Stimulated activated CD4-positive, alpha-beta T cell treated with anti-CD3 and anti-CD28 coated beads, Interleukin-15, amount 100 ng/mL, for 24 hours (primary cell): ENCODE results near the gene AGPAT2.
"Not testable (repeated sequence)": the region's sequence is repeated elsewhere in the genome, so short reads cannot be mapped to it uniquely, and the experiment has no call there.

ENCODE experiments used
- DNase-seq: peaks from one replicate; pipeline ENCODE4 v3.0.0-alpha.2; 2020

Gene AGPAT2

DNA sequence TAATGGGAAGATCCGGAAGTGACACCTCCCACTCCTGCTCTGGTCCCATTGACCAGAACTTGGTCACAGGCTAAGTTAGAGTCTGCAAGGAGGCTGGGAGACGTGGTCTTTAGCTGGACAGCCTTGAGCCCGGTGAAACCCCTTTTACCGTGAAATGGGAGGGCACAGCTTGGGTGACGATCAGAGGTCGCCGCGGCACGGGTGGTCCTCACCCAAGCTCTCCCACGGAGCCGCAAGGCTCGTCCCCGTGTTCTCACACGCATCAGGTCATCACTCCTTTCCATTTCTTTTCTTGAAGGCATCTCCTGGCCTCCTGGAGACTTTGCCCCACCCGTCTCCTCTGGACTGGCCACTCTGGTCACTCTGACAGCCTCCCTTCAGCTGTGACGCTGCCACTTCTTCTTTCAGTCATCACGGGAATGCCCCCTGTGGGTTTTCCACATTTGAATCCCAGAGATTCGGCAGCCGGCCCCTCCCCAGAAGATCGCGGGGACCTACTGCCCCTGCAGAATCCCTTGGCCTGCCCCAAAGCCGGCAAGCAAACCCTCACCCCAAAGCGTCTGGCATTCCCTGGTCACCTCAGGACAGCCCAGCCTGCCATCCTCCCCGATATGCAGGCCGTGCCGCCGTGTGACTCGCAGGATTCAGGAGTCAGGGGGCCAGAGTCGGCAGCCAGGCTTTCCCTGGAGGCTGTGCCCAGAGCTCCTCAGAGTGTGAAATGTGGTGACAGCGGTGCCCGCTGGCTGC, 43.5 kb downstream of the AGPAT2 start:
- no peak for DNase-seq

DNA sequence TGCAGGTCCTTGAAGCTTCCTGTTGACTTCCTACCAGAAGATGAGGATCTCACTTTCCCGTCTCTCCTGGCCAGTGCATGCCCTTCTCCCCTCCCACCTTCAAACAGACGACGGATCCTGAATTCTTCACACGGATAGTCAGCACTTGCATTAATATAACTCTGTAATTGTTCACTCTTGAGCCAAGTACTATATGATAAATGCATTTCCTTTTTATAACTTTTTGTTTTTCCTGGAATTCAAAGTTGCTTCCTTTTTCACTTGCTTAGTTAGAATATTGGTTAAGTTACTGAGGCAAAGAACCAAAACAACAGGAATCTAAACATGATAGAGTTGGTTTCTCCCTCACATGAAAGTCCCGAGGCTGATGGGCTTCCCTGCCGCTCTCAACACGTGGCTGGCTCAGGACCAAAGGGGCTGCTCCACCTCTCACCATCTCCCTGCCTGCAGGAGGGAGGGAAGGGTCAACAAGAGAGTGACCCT, 44.8 kb downstream of the AGPAT2 start:
- DNase-seq: no peak

DNA sequence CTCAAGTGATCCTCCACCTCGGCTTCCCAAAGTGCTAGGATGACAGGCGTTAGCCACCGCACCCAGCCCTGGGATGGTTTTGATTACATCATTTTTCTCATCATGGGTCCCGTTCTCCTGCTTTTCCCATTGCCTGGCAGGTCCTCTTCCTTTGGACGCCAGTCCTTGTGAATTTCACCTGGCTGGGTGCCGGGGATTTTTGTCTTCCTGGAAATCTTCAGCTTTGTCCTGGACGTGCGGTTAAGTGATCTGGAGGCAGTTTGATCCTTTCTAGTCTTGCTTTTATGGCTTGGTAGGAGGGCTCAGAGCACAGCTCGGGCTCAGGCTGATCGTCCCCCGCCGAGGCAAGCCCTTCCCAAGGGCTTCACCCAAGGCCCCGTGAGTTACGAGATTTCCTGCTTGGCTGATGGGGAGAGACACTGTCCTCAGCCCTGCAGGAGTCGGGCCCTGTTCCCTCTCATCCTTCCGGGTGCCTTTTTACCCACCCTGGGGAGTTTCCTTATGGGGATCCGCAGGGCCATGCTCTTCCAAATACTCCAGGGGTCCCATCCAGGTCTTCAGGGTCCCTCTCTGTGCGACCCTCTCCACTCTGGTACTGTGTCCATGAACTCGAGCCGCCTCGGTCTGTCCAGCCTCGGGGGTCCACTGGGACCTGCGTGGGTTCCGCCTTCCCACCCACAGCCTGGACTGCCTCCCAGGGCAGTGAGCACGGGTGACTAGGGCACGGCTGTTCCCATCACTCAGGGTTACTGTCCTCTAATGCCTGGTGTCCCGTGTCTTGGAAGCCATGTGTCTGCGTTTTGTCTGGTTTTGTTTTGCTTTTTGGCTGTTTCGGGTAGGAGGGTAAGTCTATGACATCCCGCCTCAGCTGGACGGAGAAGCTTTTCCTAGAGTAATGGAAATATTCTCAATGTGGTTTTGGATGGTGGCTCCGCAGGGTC, 46.8 kb downstream of the AGPAT2 start:
- DNase-seq: no peak

DNA sequence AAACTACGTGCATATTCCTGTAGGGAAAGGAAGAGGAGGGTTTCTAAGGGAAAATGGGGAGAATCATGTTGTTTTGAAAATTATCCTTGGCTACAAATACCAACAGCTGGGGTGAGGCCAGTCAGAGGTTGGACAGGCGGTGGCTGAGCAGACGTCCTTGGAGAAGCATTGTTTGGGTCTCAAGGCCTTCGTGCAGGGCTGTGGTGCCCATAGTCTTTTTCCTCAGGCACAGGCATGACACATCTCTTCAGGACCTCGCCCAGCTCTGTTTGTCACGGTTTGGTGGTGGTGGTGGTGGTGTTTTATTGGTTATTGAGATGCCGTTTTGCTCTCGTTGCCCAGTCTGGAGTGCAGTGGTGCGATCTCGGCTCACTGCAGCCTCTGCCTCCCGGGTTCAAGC, 52.4 kb downstream of the AGPAT2 start:
- no peak for DNase-seq

DNA sequence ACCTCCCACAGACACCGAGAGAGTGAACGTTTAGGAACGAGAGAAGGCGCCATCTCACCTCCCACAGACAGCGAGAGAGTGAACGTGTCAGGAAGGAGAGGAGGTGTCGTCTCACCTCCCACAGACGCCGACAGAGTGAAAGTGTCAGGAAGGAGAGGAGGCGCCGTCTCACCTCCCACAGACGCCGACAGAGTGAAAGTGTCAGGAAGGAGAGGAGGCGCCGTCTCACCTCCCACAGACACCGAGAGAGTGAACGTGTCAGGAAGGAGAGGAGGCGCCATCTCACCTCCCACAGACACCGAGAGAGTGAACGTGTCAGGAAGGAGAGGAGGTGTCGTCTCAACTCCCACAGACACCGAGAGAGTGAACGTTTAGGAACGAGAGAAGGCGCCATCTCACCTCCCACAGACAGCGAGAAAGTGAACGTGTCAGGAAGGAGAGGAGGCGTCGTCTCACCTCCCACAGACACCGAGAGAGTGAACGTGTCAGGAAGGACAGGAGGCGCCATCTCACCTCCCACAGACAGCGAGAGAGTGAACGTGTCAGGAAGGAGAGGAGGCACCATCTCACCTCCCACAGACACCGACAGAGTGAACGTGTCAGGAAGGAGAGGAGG, 54.7 kb downstream of the AGPAT2 start:
- DNase-seq: not testable (repeated sequence)

DNA sequence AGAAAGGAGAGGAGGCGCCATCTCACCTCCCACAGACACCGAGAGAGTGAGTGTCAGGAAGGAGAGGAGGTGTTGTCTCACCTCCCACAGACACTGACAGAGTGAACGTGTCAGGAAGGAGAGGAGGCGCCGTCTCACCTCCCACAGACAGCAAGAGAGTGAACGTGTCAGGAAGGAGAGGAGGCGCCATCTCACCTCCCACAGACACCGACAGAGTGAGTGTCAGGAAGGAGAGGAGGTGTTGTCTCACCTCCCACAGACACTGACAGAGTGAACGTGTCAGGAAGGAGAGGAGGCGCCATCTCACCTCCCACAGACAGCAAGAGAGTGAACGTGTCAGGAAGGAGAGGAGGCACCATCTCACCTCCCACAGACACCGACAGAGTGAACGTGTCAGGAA, 55.2 kb downstream of the AGPAT2 start:
- DNase-seq: not testable (repeated sequence)

DNA sequence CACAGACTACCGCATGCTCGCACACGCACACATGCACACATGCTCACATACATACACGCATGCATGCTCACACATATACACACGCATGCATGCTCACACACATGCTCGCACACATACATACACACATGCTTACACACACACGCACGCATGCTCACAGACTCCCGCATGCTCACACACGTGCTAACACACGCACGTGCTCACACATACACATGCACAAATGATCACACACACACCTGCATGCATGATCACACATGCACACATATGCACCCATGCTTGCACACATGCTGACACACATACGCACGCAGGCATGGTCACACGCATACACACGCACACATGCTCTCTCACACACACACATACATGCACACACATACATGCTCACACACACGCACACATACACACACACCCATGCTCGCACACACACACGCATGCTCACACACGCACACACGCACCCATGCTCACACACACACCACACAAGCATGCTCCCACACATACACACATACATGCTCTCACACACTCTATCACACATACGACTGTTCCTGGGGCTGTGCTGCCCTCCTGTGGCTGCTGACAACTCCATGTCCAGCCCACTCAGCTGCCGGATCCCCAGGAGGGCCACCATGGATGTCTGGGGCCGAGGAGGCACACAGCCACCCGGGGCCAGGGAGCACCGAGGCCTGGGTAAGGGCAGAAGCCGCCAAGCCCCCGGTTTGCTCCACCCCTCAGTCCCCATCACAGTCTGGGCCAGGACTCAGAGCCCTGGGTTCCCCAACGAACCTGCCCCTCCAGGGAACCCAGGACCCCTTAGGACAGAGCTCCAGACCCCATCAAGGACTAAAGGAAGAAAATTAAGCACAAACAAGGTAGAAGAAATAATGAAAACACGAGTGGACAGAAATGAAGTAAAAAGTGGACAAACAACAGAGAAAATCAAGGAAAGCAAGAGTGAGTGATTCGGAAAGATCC, 55.9 kb downstream of the AGPAT2 start:
- peak; percentile 80 for DNase-seq

DNA sequence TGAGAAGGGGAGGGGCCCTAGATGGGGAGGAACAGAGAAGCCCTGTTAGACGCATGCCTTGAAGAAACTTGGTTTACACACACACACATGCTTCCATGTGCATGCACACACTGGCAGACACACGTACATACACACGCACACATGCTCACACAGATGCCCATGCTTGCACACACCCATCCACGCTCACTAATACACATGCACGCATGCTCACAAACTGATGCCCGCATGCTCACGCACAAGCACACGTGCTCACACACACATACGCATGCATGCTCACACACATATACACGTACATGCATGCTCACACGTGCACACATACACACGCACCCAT, 56.6 kb downstream of the AGPAT2 start:
- no peak for DNase-seq

DNA sequence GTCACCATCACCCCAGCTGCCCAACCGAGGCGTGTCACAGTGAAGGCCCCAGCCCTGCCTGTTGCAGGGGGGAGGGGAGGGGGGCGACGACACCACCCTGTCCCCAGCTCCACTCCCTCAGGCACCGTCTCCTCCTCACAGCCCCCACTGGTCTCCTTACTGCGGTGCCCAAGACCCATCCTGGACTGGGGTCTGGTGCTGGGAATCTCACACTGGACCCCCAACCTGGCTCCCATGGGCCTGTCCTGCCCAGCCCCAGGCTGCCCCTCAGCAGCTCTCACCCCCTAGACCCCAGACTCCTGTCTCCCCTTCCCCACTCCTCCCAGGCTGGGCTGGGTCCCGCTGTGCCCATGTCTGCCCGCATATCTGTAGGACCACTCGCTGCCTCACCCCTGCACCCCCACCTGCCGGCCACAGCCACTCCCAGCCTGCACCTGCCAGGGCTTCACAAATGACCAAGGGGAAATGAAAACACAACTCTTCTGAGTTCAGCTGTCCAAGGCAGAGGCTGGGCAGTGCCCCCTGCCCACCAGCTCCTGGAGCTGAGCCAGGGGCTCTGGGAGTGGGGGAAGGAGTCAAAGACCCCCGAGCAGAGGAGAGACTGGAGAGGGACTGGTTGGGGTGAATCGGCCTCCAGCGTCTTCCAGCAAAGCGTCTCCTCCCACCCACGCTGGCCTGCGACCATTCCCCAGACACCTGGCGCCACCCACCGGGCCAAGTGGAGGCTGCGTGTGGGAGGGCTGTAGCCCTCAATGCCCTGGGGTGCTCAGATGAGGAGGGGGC, 57.2 kb downstream of the AGPAT2 start:
- peak; percentile 76 for DNase-seq

DNA sequence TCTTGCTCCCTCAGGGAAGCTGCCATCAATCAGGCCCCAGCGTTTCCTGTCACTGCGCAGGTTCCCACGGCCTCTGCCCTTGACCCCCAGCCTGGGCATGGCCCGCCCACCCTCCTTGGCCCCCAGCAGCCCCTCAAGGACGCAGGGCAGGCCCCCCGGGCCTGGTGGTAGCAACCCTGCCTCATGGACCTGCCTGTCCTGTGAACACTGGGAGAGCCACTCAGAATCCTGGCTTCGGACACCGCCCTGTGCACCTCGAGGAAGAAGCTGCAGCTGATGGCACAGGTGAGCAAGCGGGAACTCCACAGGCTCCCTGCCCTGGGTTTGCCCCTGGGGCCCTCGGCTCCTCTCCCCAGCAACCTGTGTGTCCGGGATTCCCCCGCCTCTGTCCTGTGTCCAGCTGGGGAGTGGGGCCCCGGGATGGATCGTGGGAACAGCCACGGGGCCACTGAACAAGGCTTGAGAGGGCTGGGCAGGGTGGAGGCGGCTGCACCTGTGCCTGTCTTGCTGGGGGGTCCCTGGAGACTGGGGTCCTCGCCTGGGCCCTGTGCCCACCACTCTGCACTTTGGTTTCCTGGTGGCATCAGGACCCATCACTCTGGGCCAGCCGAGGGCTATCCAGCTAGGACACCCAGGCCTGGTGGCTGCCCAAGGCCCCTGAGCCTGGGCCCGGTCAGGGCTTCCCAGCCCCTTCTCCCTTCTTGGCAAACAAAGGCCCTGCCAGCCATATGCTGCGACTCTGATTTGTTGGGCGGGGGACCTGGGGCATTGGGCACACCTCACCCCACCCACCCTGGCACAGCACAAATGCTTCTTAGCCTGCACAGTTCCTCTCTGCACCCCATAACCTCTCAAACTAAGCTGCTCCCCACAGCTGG, 58.0 kb downstream of the AGPAT2 start:
- DNase-seq: no peak

DNA sequence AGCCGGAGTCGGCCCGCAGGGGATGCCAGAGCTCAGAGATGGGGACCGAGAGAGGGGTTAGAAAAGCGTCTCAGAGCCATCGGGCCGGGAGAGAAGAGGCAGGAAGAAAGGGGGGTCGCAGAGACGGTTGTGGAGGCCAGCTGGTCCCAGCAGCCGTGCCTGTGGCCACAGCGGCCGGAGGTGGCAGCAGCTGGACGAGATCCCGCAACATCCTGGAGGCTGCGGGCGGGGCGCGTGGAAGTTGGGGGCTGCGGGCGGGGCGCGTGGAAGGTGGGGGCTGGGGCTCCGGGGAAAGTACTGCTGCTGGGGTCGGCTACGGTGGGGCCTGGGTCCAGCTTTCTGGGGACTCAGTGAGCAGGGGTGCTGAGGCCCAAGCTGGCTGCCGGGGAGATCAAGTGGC, 59.0 kb downstream of the AGPAT2 start:
- no peak for DNase-seq

DNA sequence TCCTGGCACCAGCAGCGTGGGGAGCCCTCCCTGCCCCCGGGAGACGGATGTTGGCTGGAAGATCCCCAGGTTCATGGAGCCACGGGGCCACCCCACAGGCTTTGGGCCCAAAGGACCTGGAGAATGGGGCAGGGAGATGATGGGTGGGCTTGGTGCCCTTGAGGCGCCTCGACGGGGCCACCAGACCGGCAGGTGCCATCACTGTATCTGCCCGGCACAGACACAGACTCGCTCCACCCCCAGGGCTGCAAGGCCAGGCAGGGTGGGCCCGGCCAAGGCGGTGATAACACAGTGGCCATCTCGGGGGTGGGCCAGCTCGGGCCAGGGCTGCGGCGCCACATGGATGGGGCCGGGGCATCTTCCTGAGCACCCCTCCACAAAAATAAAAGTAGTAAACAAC, 59.6 kb downstream of the AGPAT2 start:
- DNase-seq: no peak

DNA sequence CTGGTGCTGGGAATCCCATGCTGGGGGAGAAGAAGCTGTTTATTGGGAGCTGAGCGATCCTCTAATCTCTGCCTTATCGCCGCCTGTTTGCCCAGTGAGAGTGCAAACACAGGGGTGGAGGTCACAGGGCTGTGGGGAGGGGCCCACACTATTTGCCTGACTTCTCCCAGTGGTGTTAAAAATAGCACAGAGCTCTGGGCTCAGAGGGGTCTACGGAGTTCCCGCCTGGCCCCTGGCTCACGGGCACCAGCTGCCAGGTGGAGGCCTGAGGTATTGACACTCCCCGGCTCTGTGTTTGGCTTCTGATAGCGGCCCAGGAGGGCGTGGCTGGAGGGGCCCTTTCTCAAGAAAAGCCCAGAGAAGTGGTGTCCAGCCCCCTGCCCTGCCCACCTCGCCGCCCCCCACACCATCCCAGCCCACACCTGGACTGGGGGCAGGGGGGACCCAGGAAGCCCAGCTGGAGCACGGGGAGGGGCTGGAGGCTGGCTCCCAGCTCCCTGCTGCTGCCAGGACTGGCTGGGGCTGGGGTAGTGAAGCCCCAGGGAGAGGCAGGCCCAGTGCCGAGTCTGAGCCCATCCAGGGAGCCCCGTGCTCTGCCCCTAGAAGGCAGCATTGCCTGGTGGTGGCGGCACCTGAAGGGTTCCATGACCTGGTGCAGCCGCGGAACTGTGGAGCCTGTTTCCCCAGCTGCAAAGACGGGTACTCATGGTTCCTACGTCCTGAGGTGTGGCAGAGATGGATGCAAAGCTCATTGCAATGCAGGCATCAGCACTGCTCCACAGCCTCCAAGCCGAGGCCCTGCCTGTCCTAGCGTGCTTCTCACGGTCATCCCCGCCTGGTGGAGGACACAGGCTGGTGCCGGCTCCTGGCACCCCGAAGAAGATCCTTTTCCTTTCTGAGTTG, 60.3 kb downstream of the AGPAT2 start:
- DNase-seq: no peak

DNA sequence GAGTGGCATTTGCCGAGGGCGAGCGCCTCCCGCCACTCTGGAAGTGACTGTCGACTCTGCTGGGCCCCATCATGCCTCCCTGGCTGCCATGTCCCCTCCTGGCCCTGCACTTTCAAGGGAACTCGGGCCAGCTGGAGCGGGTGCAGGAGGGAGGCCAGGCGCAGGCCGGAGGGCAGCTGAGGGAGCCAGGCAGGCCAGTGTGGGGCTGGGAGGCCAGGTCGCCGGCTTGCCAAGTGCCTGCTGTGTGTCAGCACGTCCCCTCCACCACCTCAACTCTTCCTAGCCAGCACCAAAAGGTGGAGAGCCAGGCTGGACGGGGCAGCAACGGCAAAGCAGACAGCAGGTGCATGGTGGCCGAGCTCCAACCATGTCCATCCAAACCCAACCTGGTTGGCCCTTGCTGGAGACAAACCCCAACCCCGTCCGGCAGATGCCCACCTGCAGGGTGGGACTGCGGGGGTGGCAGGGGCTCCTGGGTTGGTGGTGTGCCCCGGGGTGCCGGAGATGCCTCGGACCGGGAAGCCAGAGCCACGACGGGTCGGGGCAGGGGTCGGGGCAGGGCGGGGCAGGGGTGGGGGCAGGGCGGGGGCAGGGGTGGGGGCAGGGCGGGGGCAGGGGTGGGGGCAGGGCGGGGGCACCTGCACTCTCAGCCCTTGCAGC, 61.1 kb downstream of the AGPAT2 start:
- DNase-seq: no peak

DNA sequence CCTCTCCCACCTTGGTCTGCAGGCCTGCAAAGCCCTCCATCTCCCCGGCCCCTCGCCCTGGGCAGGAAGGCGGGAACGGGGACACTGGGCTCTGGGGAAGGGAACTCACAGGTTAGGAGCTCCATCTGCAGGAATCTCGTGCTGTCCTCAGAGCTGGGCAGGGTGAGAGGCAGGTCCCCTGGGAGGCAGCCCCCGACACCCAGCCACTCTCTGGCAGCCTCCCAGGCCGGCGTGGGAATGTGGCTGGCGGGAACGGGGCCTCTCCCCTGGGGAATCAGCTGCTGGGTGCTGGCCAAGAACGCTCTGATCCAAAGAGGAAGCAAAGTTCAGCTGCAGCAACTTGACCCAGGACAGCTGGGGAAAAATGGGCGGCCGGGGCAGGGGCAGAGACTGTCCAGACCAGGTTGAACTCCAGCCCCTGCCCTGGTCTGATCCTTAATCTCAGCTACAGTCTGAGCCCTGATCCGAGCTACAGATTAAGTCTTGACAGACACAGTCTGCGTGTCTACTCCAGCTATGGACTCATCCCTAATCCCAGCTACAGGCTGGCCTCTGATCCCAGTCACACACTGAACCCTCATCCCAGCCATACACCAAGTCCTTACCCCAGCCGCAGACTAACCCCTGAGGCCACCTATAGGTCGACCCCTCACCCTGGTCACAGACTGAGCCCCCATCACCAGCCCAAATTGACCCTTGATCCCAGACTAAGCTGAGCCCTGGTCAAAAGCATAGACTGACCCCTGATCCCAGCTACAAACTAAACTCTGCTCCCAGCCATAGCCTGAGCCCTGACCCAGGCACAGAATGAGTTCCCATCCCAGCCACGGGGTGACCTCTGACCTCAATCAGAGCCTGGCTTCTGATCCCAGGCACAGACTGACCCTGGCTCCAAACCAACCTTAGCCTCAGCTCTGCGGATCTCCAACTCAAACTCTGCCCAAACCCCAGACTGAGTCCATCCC, 61.9 kb downstream of the AGPAT2 start:
- no peak for DNase-seq

DNA sequence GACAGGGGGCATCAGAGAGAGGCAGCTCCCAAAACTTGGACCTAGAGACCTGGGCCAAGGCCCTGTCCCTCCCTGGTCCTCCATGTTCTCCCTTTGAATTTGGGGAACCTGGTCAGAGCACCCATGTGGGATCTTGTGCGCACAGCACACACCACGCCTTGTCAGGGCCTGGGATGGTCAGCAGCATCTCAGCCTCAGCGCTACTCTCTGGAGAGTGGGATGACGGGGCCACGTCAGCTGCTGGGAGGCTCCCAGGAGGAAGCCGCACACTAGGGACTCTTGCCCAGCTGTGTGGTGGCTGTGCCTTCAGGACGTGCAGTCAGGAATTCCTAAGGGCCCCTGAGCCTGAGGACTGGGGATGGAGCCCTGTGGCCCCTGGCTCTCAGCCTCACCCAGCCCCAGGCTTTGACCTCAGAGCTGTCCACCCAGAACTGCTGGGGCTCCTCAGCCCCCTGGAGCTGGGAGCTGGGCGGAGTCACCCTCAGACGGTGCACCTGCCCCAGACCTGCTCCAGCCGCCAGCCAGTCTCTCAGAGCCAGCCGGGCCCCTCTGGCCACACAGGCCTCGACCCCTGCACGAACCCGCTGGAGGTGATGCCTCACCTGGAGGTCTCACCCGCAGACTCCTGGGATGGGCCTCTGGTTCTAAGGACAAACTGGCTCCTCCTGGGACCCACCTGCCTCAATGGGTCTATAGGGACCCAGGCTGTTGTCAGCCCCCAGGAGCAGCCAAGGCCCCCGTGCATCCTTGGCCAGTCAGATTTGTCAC, 62.9 kb downstream of the AGPAT2 start:
- DNase-seq: no peak

DNA sequence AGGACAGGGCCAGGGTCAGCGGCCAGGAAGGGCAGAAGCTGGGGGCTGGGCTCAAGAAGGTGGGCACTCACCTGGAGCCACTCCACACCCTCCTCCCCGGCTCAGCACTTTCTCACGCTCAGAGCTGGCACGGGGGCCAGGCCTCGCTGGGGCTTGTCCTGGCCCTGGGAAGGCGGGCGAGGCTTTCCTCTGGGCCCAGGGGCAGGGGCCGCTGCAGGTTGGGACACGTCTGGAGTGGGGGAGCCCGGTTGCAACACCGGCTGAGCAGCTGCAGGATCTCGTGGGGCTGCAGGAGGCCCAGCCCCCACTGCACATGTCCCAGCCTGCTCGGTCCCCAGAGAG, 63.4 kb downstream of the AGPAT2 start:
- no peak for DNase-seq
